OCI-LY3 (cell line): Measurements from ENCODE around the gene ZNF407.

Experiments
- H2AFZ ChIP-seq: fragments of 200-600, 300-600 bp; shearing (Covaris generic); 2 replicates; pipeline ENCODE4 v1.6.0; 2014; ENCODE audit warnings: antibody characterized with exemption, low read depth, low read length
- H3K27ac ChIP-seq: fragments of 200-600, 300-600 bp; sonication (generic); 2 replicates; pipeline ENCODE4 v1.5.1; 2014; ENCODE audit warnings: mild to moderate bottlenecking, low read length, moderate library complexity, mixed read lengths
- H3K27me3 ChIP-seq: fragments of 200-600, 300-600 bp; sonication (generic); 2 replicates; pipeline ENCODE4 v1.6.1; 2014; ENCODE audit warnings: low read depth, low read length, mixed read lengths
- H3K36me3 ChIP-seq: fragments of 200-600, 300-600 bp; sonication (generic); replicated peaks from 2 replicates; pipeline ENCODE3; 2014; ENCODE audit warnings: low read depth, low read length, mixed read lengths
- H3K4me1 ChIP-seq: fragments of 300-600, 200-600 bp; sonication (generic); 2 replicates; pipeline ENCODE4 v1.6.1; 2014; ENCODE audit warnings: low read length, mixed read lengths
- H3K4me2 ChIP-seq: fragments of 200-600, 300-600 bp; sonication (generic); 2 replicates; pipeline ENCODE4 v1.6.1; 2014; ENCODE audit warnings: low read length, mixed read lengths
- H3K4me3 ChIP-seq: fragments of 300-600, 200-600 bp; sonication (generic); 2 replicates; pipeline ENCODE4 v1.5.1; 2014; ENCODE audit warnings: antibody characterized with exemption, mild to moderate bottlenecking, low read length, moderate library complexity
- H3K79me2 ChIP-seq: fragments of 300-600, 200-600 bp; shearing (Covaris generic); 2 replicates; pipeline ENCODE4 v1.6.1; 2014; ENCODE audit warnings: mild to moderate bottlenecking, low read length, mixed read lengths
- H3K9ac ChIP-seq: fragments of 300-600, 200-600 bp; shearing (Covaris generic); 2 replicates; pipeline ENCODE4 v1.6.0; 2014; ENCODE audit warnings: mild to moderate bottlenecking, low read length, moderate library complexity
- H3K9me3 ChIP-seq: fragments of 200-600, 300-600 bp; shearing (Covaris generic); 2 replicates; pipeline ENCODE4 v1.6.1; 2014; ENCODE audit warnings: low read length, mixed read lengths; ENCODE audit not compliant: insufficient read depth
- H4K20me1 ChIP-seq: fragments of 200-600, 300-600 bp; sonication (generic); 2 replicates; pipeline ENCODE4 v1.6.1; 2016; ENCODE audit warnings: low read length, mixed read lengths; ENCODE audit not compliant: insufficient read depth
- EZH2phosphoT487 ChIP-seq: fragments of 200-600 bp; shearing (Covaris generic); IDR thresholded peaks from 2 replicates; pipeline ENCODE4 v1.6.1; 2018; ENCODE audit warnings: antibody characterized with exemption, mixed run types, low read depth
- TF ChIP-seq, protein P1 (sequence below): fragments of 200-600, 300-600 bp; sonication (generic); IDR thresholded peaks from 2 replicates; pipeline ENCODE4 v1.5.1; 2014; ENCODE audit warnings: antibody characterized with exemption, low read length, low read depth

ZNF407 gene

DNA sequence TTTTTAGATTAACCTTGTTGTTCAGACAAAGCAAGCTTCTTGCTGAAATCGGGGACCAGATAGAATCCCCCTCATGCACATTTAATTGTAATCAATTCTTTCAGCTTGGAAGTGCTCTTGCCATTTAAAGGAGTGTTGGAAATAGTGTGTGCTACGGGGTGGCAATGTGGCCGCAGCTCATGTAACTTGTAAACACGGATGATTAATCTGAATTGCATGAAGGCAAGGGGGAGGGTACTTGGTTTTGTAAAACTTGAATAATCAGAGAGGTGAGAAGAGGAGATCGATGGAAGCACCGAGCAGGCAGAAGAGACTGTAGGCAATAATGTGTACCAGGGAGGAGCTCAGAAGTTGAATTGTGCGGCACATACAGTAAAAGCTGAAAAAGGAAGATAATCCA, 337.8 kb downstream of the ZNF407 start:
- Histone ChIP-seq H3K4me1 (no peaks in the 10 kb centered on the region; the same call in 1 of the 2 replicates), H4K20me1 (no peaks in the 10 kb centered on the region), H3K27ac (no peak overlapping the region), H3K36me3 (no peaks in the 10 kb centered on the region), H3K79me2 (no peaks in the 10 kb centered on the region), H3K27me3 (no peaks in the 10 kb centered on the region), H3K4me3 (no peak overlapping the region), H3K9me3 (no peaks in the 10 kb centered on the region), H3K4me2 (no peak overlapping the region), H2AFZ (no peak overlapping the region), H3K9ac (no peak overlapping the region)
- no peak for TF ChIP-seq EZH2phosphoT487
- TF ChIP-seq, protein P1, sequence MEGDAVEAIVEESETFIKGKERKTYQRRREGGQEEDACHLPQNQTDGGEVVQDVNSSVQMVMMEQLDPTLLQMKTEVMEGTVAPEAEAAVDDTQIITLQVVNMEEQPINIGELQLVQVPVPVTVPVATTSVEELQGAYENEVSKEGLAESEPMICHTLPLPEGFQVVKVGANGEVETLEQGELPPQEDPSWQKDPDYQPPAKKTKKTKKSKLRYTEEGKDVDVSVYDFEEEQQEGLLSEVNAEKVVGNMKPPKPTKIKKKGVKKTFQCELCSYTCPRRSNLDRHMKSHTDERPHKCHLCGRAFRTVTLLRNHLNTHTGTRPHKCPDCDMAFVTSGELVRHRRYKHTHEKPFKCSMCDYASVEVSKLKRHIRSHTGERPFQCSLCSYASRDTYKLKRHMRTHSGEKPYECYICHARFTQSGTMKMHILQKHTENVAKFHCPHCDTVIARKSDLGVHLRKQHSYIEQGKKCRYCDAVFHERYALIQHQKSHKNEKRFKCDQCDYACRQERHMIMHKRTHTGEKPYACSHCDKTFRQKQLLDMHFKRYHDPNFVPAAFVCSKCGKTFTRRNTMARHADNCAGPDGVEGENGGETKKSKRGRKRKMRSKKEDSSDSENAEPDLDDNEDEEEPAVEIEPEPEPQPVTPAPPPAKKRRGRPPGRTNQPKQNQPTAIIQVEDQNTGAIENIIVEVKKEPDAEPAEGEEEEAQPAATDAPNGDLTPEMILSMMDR: no peak

DNA sequence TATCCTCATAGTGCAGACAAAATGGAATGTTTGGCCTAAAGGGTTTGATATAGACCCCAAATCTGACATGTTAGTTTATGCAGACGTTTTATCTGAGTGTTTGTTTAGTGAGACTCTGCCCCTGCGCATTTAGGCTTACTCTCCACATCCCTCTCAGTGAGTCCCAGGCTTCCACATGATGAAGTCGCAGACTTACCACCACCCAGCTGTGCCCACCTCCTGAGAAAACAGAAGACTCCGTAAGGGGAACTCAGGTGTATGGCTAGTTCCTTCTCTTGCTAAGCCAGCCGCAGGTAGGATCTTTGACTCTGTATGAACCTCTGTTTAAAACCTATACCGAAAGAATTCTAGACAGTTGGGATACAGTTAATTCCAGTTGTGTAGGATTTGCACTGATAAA, 338.7 kb downstream of the ZNF407 start:
- no peak for TF ChIP-seq EZH2phosphoT487
- TF ChIP-seq, protein P1: no peak
- no peaks in the 10 kb centered on the region for H3K27me3 ChIP-seq
- H3K9ac ChIP-seq: no peak overlapping the region
- H4K20me1 ChIP-seq: no peaks in the 10 kb centered on the region
- H3K4me1 ChIP-seq: no peaks in the 10 kb centered on the region; the same call in 1 of the 2 replicates
- no peak overlapping the region for H3K27ac ChIP-seq
- H3K79me2 ChIP-seq: no peaks in the 10 kb centered on the region
- no peak overlapping the region for H3K4me3 ChIP-seq
- H3K9me3 ChIP-seq: no peaks in the 10 kb centered on the region
- no peak overlapping the region for H3K4me2 ChIP-seq
- no peak overlapping the region for H2AFZ ChIP-seq
- no peaks in the 10 kb centered on the region for H3K36me3 ChIP-seq

DNA sequence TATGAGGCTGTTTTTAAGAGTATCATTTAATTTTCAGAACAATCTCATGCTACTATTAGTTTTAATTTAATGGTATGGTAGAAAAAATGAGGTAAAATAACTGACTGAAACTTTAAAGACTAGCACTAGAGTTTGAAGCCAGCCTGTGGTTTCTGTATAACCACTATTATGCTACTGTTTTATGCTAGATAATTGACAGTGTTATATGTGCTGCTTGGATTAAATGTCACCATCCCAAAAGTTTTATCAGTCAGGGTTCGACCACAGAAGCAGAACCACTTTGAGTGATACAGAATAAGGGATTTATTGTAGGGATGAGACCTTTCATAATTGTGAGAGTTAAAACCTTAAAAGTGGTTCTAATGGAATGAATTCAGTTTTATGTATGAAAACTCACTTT, 339.6 kb downstream of the ZNF407 start:
- H3K4me2 ChIP-seq: no peak overlapping the region

DNA sequence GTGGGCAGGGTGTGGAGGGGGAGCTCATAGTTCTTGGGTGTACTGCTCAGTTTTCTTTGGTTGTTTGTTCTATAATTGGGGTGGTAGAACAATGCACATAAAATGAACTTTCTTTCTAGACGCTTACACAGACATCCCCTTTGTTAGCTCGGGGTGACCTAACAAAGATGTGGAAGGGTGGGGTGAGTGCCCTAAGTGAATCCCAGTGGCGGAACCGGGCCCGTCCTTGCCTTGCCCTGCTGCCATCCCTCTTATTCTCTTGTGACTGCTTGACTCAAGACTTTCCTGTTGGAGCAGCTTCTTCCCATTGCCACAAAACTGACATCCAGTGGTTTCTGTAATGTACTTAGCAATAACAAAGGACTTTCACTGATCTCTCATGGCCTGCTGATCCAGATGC, 343.2 kb downstream of the ZNF407 start:
- Histone ChIP-seq H3K27me3 (no peaks in the 10 kb centered on the region), H3K36me3 (no peaks in the 10 kb centered on the region), H3K79me2 (no peaks in the 10 kb centered on the region), H4K20me1 (no peaks in the 10 kb centered on the region), H3K4me3 (no peak overlapping the region), H3K9ac (no peak overlapping the region), H3K9me3 (no peaks in the 10 kb centered on the region), H3K27ac (no peak overlapping the region), H3K4me2 (no peak overlapping the region), H2AFZ (no peak overlapping the region), H3K4me1 (peaks cover 21% of the 10 kb centered on the region)
- TF ChIP-seq EZH2phosphoT487: no peak
- TF ChIP-seq, protein P1: no peak

More for the DNA sequence above, 339.6 kb downstream of the ZNF407 start:
- peaks cover 6% of the 10 kb centered on the region for H3K4me1 ChIP-seq
- no peaks in the 10 kb centered on the region for H3K9me3 ChIP-seq
- no peak overlapping the region for H2AFZ ChIP-seq
- no peak overlapping the region for H3K27ac ChIP-seq
- no peaks in the 10 kb centered on the region for H3K36me3 ChIP-seq
- TF ChIP-seq, protein P1: no peak
- TF ChIP-seq EZH2phosphoT487: no peak
- H3K79me2 ChIP-seq: no peaks in the 10 kb centered on the region
- H3K9ac ChIP-seq: no peak overlapping the region
- H4K20me1 ChIP-seq: no peaks in the 10 kb centered on the region
- H3K4me3 ChIP-seq: no peak overlapping the region
- H3K27me3 ChIP-seq: no peaks in the 10 kb centered on the region
